ENCODE results near the gene NUP37. TPM values are rescaled to one million over a fixed set of nuclear protein-coding genes. Genes with fewer than 3 reads are reported as not detected.

Gene NUP37
- total and polyA plus RNA-seq, 4 donors, result 9.5 to 16.1 (median 11.2) TPM

DNA sequence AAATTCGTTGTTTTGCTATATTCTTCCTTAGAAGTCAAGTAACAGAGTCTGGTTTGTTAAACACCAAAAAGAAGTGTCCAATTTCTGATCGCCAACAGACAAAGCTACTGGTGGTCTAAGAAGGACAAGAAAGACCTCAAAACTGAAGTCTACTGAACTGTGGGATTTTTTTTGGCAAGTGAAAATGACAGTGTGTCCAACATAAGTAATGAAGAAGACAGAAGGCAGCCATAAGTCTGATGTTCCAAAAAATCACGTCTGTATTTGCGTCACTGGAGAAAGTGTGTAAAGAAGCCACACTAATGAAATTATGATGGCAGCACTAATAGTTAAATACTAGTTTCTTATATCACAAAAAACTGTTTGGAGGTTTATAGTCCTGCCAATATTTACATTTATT is 90.8 kb downstream of the NUP37 start:
- intact Hi-C loops (cut with DNase I), result no loop called here
- Histone ChIP-seq H3K4me1 (ENCODE audit: control insufficient read depth in 1 of 2, insufficient read depth in 2 of 2, low read length in 2 of 2) (peaks cover 0 to 1% of the 10 kb centered on the region in 2 donors), H3K27me3 (ENCODE audit: control insufficient read depth in 1 of 2, insufficient read depth in 2 of 2, low read length in 1 of 2) (no peaks in the 10 kb centered on the region), H3K4me3 (ENCODE audit: low read length in 2 of 2) (no peak overlapping the region), H3K27ac (ENCODE audit: low read depth in 1 of 2, low read length in 2 of 2) (no peak overlapping the region), H3K9me3 (ENCODE audit: control insufficient read depth, low read length) (no peaks in the 10 kb centered on the region), H3K36me3 (ENCODE audit: control insufficient read depth in 1 of 2, insufficient read depth in 2 of 2, low read length in 1 of 2) (peaks cover 0 to 2% of the 10 kb centered on the region in 2 donors)
- ATAC-seq (ENCODE audit: low FRiP score), result no peak
- DNase-seq, result no peak
- WGBS, 2 donors, result 7 to 9% methylated on average over 4 of the region's 4 CpGs

DNA sequence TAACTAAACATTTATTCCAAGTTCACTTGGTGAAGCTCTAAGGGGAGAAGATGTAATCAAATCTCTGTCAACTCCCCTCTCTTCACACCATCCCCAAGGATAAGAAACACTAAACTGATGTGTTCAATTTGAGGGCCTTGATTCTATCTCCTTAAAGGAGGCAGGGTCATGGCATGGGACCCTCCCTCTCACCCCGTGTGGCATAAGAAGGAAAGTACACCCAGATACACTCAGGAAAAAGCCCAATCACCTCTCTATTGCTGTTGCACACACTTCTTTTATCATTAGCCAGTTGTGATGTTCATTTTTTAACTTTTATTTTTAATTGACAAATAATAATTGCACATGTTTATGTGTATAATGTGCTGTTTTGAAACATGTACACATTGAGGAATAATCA is 93.2 kb downstream of the NUP37 start:
- no peak overlapping the region for H3K4me3 ChIP-seq (ENCODE audit: low read length in 2 of 2)
- H3K27me3 ChIP-seq (ENCODE audit: control insufficient read depth in 1 of 2, insufficient read depth in 2 of 2, low read length in 1 of 2), result no peaks in the 10 kb centered on the region
- DNase-seq, result no peak
- ATAC-seq (ENCODE audit: low FRiP score), result no peak
- H3K4me1 ChIP-seq (ENCODE audit: control insufficient read depth in 1 of 2, insufficient read depth in 2 of 2, low read length in 2 of 2), result peaks cover 0 to 1% of the 10 kb centered on the region in 2 donors
- H3K27ac ChIP-seq (ENCODE audit: low read depth in 1 of 2, low read length in 2 of 2), result no peak overlapping the region
- peaks cover 0 to 5% of the 10 kb centered on the region in 2 donors for H3K36me3 ChIP-seq (ENCODE audit: control insufficient read depth in 1 of 2, insufficient read depth in 2 of 2, low read length in 1 of 2)
- WGBS, 2 donors, result 58 to 62% methylated on average over 1 of the region's 1 CpG
- H3K9me3 ChIP-seq (ENCODE audit: control insufficient read depth, low read length), result no peaks in the 10 kb centered on the region
- intact Hi-C loops (cut with DNase I), result no loop called here

DNA sequence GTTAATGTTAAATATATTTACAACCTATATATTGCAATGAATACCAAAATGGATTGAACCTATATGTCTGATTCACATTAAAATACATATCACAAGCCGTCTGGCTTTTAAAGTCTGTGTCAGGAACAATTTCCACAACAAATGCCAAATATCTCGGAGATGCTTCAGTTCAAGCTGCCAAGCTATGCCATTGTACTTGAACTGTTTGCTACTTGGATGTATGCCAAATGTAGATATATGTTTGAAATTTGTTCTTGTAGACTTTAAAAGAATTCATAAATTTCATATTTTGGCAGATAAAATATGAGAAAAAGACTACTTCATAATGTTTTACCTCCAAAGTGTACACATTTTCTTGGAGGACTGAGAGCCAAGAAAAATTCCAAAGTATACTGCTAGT is 95.1 kb downstream of the NUP37 start:
- Histone ChIP-seq H3K4me3 (ENCODE audit: low read length in 2 of 2) (no peak overlapping the region), H3K4me1 (ENCODE audit: control insufficient read depth in 1 of 2, insufficient read depth in 2 of 2, low read length in 2 of 2) (peaks cover 0 to 1% of the 10 kb centered on the region in 2 donors), H3K9me3 (ENCODE audit: control insufficient read depth, low read length) (no peaks in the 10 kb centered on the region), H3K36me3 (ENCODE audit: control insufficient read depth in 1 of 2, insufficient read depth in 2 of 2, low read length in 1 of 2) (peaks cover 0 to 5% of the 10 kb centered on the region in 2 donors), H3K27me3 (ENCODE audit: control insufficient read depth in 1 of 2, insufficient read depth in 2 of 2, low read length in 1 of 2) (no peaks in the 10 kb centered on the region), H3K27ac (ENCODE audit: low read depth in 1 of 2, low read length in 2 of 2) (no peak overlapping the region)
- 27 to 31% methylated on average over 2 of the region's 2 CpGs for WGBS, 2 donors
- intact Hi-C loops (cut with DNase I), result loop anchor here in 1 of 2 donors (5.0 kb wide), 1 partner anchor 38 kb away; the partner anchor contains the start of gene WASHC3
- DNase-seq, result no peak
- ATAC-seq (ENCODE audit: low FRiP score), result no peak

DNA sequence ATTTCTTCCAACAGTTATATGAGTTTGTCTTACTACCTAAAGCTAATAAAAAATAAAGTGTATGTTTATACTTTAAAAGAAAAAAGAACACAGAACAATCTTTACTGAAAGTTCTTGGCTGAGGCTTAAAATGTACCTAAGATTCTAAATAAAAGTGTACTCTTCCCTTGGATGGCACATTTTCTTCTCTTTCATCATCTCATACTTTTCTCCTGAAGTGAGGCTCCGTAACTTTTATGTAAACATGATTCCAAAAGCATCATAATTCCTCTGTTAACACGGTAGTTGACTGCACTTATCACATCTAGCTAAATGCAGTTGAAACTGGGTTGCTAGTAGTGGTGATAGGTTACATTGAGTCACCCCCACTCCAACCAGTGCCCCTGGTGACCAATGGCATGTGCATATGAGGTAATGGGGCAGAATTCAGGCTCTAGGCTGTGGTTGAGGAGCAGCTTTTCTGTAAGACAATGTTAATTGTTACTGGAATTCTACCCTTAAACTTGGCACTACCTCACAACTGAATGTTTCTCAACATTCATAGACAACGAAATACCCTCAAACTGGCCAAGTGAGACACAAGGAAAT is 96.5 kb downstream of the NUP37 start:
- intact Hi-C loops (cut with DNase I), result loop anchor here in 1 of 2 donors (5.0 kb wide), 1 partner anchor 39 kb away; the partner anchor contains the start of gene WASHC3
- ATAC-seq (ENCODE audit: low FRiP score), result no peak
- 77 to 80% methylated on average over 3 of the region's 3 CpGs for WGBS, 2 donors

More for the DNA sequence above, 96.5 kb downstream of the NUP37 start:
- H3K4me3 ChIP-seq (ENCODE audit: low read length in 2 of 2), result no peak overlapping the region
- peaks cover 0 to under 1% of the 10 kb centered on the region in 2 donors for H3K4me1 ChIP-seq (ENCODE audit: control insufficient read depth in 1 of 2, insufficient read depth in 2 of 2, low read length in 2 of 2)
- H3K9me3 ChIP-seq (ENCODE audit: control insufficient read depth, low read length), result no peaks in the 10 kb centered on the region
- H3K27ac ChIP-seq (ENCODE audit: low read depth in 1 of 2, low read length in 2 of 2), result no peak overlapping the region
- no peak for DNase-seq
- H3K27me3 ChIP-seq (ENCODE audit: control insufficient read depth in 1 of 2, insufficient read depth in 2 of 2, low read length in 1 of 2), result no peaks in the 10 kb centered on the region
- peaks cover 0 to 5% of the 10 kb centered on the region in 2 donors for H3K36me3 ChIP-seq (ENCODE audit: control insufficient read depth in 1 of 2, insufficient read depth in 2 of 2, low read length in 1 of 2)

Other genes starting within 250 kb of the NUP37 start
- 10 to 100 TPM; 28.6 to 37.4 TPM for gene DRAM1, start 242.5 kb downstream of the NUP37 start, total RNA-seq
- gene DRAM1, start 242.5 kb downstream of the NUP37 start, polyA plus RNA-seq, result 10 to 100 TPM; 11.0 to 16.5 TPM
- gene WASHC3, start 58.1 kb downstream of the NUP37 start, total RNA-seq, result 10 to 100 TPM; 36.9 to 57.4 TPM
- gene WASHC3, start 58.1 kb downstream of the NUP37 start, polyA plus RNA-seq, result 10 to 100 TPM; 62.0 to 70.7 TPM
- 1 to 10 TPM; 2.9 to 7.2 TPM for gene PARPBP, start 69 bp upstream of the NUP37 start, total RNA-seq
- 1 to 10 TPM in 1 of 2 donors, under 1 TPM in 1; 0.41 to 1.1 TPM for gene PARPBP, start 69 bp upstream of the NUP37 start, polyA plus RNA-seq
- not detected for gene PMCH, start 77.7 kb upstream of the NUP37 start, total RNA-seq
- gene PMCH, start 77.7 kb upstream of the NUP37 start, polyA plus RNA-seq, result not detected